Ishikawa (cell line): ENCODE data around the gene USP32.

ENCODE experiments used
- CEBPB ChIP-seq: IDR thresholded peaks from 2 replicates; pipeline ENCODE4 v1.6.1; 2012
- CREB1 ChIP-seq: IDR thresholded peaks from 2 replicates; pipeline ENCODE4 v1.6.1; 2012; ENCODE audit warnings: low read depth
- EGR1 ChIP-seq: IDR thresholded peaks from 2 replicates; pipeline ENCODE4 v1.6.1; 2012
- EP300 ChIP-seq: IDR thresholded peaks from 2 replicates; pipeline ENCODE4 v1.6.1; 2012; ENCODE audit warnings: borderline replicate concordance
- FOXM1 ChIP-seq: IDR thresholded peaks from 2 replicates; pipeline ENCODE4 v1.6.1; 2012; ENCODE audit warnings: low read depth, borderline replicate concordance
- NFIC ChIP-seq: IDR thresholded peaks from 2 replicates; pipeline ENCODE4 v1.6.1; 2012
- RAD21 ChIP-seq: IDR thresholded peaks from 2 replicates; pipeline ENCODE4 v1.6.1; 2012; ENCODE audit warnings: low read depth
- TAF1 ChIP-seq: IDR thresholded peaks from 2 replicates; pipeline ENCODE4 v1.6.1; 2012; ENCODE audit warnings: low read depth, mild to moderate bottlenecking
- TCF12 ChIP-seq: IDR thresholded peaks from 2 replicates; pipeline ENCODE4 v1.6.1; 2012; ENCODE audit warnings: low read depth
- TEAD4 ChIP-seq: IDR thresholded peaks from 2 replicates; pipeline ENCODE4 v1.6.1; 2012
- YY1 ChIP-seq: IDR thresholded peaks from 2 replicates; pipeline ENCODE4 v1.6.1; 2012; ENCODE audit warnings: low read depth
- ZBTB7A ChIP-seq: IDR thresholded peaks from 2 replicates; pipeline ENCODE4 v1.6.1; 2012; ENCODE audit warnings: low read depth
- TF ChIP-seq, protein P1 (sequence below): IDR thresholded peaks from 2 replicates; pipeline ENCODE4 v1.6.1; 2012
- TF ChIP-seq, protein P2 (sequence below): IDR thresholded peaks from 2 replicates; pipeline ENCODE4 v1.6.1; 2012
- TF ChIP-seq, protein P3 (sequence below): IDR thresholded peaks from 2 replicates; pipeline ENCODE4 v1.6.1; 2012; ENCODE audit warnings: low read depth, mild to moderate bottlenecking

The USP32 gene

DNA sequence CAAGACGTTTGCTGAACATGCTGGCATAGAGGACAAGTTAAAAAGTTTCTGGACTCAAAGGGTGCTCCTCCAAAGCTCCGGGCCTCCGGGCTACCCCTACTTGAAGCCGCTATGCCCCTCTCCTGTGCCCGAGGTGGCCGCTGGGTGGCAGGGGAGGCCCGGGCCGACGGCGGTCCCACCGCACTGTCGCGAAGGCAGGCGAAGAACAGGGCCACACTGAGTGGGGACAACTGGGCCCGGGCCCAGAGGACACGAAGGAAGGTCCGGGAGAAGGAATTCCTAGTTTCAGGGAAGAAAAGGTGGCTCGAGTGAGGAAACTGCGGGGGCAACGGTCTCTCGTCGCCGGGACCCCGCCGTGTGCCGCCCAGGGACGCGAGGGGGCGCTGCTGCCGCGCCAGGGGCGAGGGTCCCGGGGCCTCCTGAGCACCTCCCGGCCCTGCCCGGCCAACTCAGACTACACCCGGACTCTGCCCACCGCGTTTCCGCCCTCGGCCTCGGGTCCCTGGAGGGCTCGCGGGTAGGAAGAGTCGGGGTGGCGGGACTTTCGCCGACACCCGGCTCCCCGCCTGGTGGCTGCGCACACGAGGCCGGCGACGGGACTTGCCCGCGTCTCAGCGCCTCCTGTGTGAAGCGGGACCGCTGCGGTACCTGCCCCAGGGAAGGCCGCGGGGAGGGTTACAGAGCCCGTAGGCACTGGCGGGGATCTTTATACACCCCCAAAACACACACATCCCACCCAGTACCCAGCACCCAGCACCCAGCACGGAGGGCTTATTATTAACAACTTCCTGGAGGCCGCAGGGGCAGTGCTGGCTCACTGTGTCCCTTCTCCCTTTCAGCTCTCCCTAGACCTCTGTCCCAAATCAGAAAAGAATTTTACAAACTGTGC, 29.6 kb upstream of the USP32 start:
- TF ChIP-seq CREB1 (no peak), FOXM1 (no peak), TEAD4 (no peak), TCF12 (no peak), TAF1 (no peak), RAD21 (no peak), NFIC (no peak), YY1 (no peak), EP300 (no peak), ZBTB7A (no peak), CEBPB (no peak), EGR1 (no peak)
- TF ChIP-seq, protein P1, sequence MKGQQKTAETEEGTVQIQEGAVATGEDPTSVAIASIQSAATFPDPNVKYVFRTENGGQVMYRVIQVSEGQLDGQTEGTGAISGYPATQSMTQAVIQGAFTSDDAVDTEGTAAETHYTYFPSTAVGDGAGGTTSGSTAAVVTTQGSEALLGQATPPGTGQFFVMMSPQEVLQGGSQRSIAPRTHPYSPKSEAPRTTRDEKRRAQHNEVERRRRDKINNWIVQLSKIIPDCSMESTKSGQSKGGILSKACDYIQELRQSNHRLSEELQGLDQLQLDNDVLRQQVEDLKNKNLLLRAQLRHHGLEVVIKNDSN, result no peak
- TF ChIP-seq, protein P2, sequence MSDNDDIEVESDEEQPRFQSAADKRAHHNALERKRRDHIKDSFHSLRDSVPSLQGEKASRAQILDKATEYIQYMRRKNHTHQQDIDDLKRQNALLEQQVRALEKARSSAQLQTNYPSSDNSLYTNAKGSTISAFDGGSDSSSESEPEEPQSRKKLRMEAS, result no peak
- TF ChIP-seq, protein P3, sequence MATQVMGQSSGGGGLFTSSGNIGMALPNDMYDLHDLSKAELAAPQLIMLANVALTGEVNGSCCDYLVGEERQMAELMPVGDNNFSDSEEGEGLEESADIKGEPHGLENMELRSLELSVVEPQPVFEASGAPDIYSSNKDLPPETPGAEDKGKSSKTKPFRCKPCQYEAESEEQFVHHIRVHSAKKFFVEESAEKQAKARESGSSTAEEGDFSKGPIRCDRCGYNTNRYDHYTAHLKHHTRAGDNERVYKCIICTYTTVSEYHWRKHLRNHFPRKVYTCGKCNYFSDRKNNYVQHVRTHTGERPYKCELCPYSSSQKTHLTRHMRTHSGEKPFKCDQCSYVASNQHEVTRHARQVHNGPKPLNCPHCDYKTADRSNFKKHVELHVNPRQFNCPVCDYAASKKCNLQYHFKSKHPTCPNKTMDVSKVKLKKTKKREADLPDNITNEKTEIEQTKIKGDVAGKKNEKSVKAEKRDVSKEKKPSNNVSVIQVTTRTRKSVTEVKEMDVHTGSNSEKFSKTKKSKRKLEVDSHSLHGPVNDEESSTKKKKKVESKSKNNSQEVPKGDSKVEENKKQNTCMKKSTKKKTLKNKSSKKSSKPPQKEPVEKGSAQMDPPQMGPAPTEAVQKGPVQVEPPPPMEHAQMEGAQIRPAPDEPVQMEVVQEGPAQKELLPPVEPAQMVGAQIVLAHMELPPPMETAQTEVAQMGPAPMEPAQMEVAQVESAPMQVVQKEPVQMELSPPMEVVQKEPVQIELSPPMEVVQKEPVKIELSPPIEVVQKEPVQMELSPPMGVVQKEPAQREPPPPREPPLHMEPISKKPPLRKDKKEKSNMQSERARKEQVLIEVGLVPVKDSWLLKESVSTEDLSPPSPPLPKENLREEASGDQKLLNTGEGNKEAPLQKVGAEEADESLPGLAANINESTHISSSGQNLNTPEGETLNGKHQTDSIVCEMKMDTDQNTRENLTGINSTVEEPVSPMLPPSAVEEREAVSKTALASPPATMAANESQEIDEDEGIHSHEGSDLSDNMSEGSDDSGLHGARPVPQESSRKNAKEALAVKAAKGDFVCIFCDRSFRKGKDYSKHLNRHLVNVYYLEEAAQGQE, result no peak

DNA sequence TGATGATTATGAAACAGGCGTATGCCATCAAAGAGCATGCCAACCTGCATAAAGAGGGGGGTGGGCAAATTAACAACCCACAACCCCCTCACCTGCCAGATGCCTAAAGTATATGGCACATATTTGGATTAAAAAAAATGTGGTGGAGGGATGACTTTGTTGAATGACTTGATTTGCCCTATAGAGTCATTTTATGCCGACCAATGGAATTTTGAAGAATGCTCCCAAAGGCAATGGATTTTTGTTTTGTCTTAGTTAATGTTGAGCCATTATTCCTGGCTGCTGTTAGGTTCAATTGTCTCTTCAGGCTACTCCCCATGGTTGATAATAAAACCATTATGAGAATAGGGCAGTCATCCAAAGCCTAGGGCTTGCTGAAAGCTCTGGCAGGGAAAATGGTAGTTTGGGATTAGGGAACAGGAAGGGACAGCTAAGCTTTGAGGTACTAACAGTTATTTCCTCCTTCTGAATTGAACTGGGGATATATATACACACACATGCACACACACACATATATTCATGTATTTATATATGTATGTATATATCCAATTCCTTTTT, 24.5 kb upstream of the USP32 start:
- TF ChIP-seq CEBPB (no peak), CREB1 (no peak), ZBTB7A (no peak), EP300 (no peak), RAD21 (no peak), YY1 (no peak), TCF12 (no peak), TEAD4 (no peak), TAF1 (no peak), EGR1 (no peak), FOXM1 (no peak), NFIC (no peak)
- TF ChIP-seq, protein P2, result no peak
- TF ChIP-seq, protein P3, result no peak

DNA sequence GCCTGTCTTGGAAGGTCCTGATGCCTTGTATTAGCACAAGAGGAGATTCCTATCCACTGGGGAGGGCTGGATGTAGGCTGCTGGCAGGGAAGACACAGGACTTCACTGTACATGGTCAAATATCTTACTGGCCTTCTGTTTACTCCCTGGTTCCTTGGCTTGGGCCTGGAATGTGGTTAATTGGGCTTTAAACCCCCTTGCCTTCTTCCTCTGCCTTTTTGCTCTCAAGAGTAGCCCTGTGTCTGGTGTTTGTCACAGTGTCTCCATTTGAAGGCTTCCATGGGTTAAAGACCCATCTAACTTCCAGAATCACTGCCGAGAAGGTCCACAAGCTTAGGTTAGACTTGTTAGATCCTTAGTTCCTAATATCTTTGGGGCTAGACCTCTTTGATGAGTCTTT, 23.2 kb upstream of the USP32 start:
- TF ChIP-seq RAD21, result no peak
- TF ChIP-seq, protein P1, result no peak
- no peak for TF ChIP-seq CEBPB
- TF ChIP-seq, protein P3, result no peak
- no peak for TF ChIP-seq TEAD4
- TF ChIP-seq, protein P2, result no peak
- no peak for TF ChIP-seq YY1
- TF ChIP-seq FOXM1, result no peak
- no peak for TF ChIP-seq CREB1
- TF ChIP-seq NFIC, result no peak
- no peak for TF ChIP-seq ZBTB7A
- no peak for TF ChIP-seq EGR1
- TF ChIP-seq TCF12, result no peak
- no peak for TF ChIP-seq TAF1
- TF ChIP-seq EP300, result no peak
